Testis (tissue), 2 donors: ENCODE data around the gene KCNK7.

Experiments used
- POLR2A ChIP-seq: fragments of 450-650 bp; IDR thresholded peaks from one replicate; pipeline ENCODE4 v1.6.1; 2017; ENCODE audit warnings: antibody characterized with exemption, mild to moderate bottlenecking, moderate library complexity
- TF ChIP-seq, protein P1 (sequence below), 3 experiments: fragments of 450-650 bp in 2 of 3; fragments of 200-600 bp in 1 of 3; sonication (generic) in 1 of 3; IDR thresholded peaks; one replicate each; pipeline ENCODE4 v1.5.1; 2016 to 2019; ENCODE audit warnings: antibody characterized with exemption in 3 of 3, mild to moderate bottlenecking in 2 of 3, moderate library complexity in 1 of 3

DNA sequence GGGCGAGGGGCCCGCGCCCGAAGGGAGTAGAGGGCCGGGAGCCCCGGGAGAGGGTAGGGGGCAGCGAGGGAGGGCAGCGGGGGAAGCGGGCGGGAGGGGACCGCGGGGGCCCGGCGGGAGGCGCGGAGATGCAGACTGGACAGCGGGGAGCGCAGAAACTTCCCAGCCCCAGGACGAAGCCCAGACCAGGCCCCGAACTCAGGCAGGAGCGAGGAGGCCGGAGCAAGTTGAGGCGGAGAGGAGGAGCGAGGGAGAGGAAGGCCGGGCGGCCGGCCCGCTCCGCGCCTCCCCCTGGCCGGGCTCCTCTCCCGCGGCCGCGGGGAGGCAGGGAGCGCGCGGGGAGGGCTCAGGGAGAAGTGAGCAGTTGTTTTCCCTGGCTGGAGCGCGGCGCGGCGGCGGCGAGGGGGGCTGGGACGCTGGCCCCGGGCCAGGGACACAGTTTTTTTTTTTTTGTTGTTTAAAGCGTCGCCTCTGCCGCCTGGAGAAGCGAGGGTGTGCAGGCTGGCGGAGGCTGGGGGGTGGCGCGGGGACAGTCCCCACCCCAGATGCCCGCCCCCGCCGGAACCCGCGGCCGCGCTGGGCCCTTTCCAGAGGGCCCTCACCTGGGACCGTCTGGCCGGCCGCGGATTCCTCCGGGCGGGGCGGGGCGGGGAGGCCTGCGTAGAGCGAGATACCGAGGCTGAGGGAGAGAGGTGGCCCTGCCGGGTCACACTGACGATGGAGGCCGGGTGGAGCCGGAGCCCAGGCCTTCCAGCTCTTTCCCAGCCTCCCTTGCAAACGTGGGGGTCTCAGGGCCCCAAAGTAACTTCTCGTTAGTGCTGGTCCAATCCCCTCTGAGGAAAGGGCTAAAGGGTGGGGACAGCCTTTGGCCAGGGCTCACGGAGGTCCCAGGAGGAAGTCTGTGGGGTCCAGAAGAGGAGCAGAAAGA is 37.3 kb downstream of the KCNK7 start, which contains the start of gene LTBP3:
- TF ChIP-seq, protein P1, sequence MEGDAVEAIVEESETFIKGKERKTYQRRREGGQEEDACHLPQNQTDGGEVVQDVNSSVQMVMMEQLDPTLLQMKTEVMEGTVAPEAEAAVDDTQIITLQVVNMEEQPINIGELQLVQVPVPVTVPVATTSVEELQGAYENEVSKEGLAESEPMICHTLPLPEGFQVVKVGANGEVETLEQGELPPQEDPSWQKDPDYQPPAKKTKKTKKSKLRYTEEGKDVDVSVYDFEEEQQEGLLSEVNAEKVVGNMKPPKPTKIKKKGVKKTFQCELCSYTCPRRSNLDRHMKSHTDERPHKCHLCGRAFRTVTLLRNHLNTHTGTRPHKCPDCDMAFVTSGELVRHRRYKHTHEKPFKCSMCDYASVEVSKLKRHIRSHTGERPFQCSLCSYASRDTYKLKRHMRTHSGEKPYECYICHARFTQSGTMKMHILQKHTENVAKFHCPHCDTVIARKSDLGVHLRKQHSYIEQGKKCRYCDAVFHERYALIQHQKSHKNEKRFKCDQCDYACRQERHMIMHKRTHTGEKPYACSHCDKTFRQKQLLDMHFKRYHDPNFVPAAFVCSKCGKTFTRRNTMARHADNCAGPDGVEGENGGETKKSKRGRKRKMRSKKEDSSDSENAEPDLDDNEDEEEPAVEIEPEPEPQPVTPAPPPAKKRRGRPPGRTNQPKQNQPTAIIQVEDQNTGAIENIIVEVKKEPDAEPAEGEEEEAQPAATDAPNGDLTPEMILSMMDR (IDR thresholded peaks at IDR 0.05) = no peak
- no peak for TF ChIP-seq POLR2A
